Skeletal muscle tissue (tissue), 4 donors: Measurements from ENCODE around the gene NINJ2. TPM values are rescaled to one million over a fixed set of nuclear protein-coding genes. Genes with fewer than 3 reads are reported as not detected.

Experiments used
- H3K27ac ChIP-seq: one replicate; pipeline ENCODE4 v1.7.0; 2013; ENCODE audit warnings: mild to moderate bottlenecking, low read depth, low read length, inconsistent platforms
- H3K27me3 ChIP-seq, 3 donors: one replicate each; pipeline ENCODE4 v1.7.0; 2013; ENCODE audit warnings: low read length in 3 of 3; ENCODE audit not compliant: control insufficient read depth in 3 of 3, insufficient read depth in 3 of 3
- H3K36me3 ChIP-seq, 3 donors: one replicate each; pipeline ENCODE4 v1.7.0; 2013; ENCODE audit warnings: low read length in 3 of 3; ENCODE audit not compliant: control insufficient read depth in 3 of 3, insufficient read depth in 3 of 3
- H3K4me1 ChIP-seq, 3 donors: one replicate each; pipeline ENCODE4 v1.7.0; 2013; ENCODE audit warnings: low read length in 3 of 3, mild to moderate bottlenecking in 3 of 3; ENCODE audit not compliant: control insufficient read depth in 3 of 3, insufficient read depth in 3 of 3
- H3K4me3 ChIP-seq, 3 donors: one replicate each; pipeline ENCODE4 v1.7.0; 2013; ENCODE audit warnings: low read length in 3 of 3
- H3K9ac ChIP-seq, 3 donors: one replicate each; pipeline ENCODE4 v1.7.0; 2013; ENCODE audit warnings: low read length in 3 of 3, mild to moderate bottlenecking in 3 of 3, moderate library complexity in 2 of 3, low read depth in 1 of 3
- H3K9me3 ChIP-seq, 3 donors: one replicate each; pipeline ENCODE4 v1.7.0; 2013; ENCODE audit warnings: low read length in 3 of 3; ENCODE audit not compliant: control insufficient read depth in 3 of 3
- total RNA-seq: library from RNA; depleted of rRNA; stranded (reverse); fragments of >200 nt; gene quantifications from one replicate; pipeline ENCODE4 v1.2.3, GENCODE V29; 2014
- donor health status: Osteomylitis.

The NINJ2 gene
- total RNA-seq, 1 donor from 2014 or later = 2.6 TPM

DNA sequence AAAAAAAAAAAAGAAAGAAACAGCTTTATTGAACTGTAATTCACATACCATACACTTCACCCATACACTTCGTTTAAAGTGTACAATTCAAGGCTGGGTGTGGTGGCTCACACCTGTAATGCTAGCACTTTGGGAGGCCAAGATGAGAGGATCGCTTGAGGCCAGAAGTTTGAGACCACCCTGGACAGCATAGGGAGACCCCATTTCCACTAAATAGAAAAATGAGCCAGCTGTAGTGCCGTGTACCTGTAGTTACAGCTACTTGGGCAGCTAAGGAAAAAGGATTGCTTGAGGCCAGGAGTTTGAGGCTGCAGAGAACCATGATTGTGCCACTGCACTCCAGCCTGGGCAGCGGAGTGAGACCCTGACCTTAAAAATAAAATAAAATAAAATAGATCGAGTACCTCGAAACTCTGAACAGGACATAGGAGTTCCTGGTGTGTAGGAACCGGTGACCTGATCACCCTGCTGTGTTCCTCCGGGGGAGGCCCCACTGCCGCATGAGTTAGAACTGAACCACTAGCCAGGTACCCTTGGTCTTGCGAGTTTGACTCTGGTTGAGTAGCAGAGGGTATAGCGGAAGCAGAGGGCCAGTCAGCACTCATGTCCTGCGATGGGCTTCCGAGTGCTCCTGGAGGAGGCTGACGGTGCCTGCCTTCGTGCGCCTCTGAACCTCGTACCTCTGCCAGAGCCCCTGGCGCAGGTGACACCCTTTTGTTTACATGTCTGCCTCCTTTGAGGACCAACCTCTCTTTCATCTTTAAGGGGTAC, 123.5 kb downstream of the NINJ2 start:
- peaks cover 5 to 12% (median 11%) of the 10 kb centered on the region in 3 donors for H3K4me1 ChIP-seq
- H3K27me3 ChIP-seq = peaks cover 0 to 6% (median 3%) of the 10 kb centered on the region in 3 donors
- H3K9ac ChIP-seq = no peak overlapping the region
- peaks cover 0 to 3% (median 0%) of the 10 kb centered on the region in 3 donors for H3K36me3 ChIP-seq
- no peak overlapping the region for H3K27ac ChIP-seq
- no peak overlapping the region for H3K4me3 ChIP-seq
- H3K9me3 ChIP-seq = no peaks in the 10 kb centered on the region

GRCh38 chr12:538731-539539, 124.3 kb downstream of the NINJ2 start:
- Histone ChIP-seq H3K9me3 (no peaks in the 10 kb centered on the region), H3K27ac (no peak overlapping the region), H3K36me3 (peaks cover 0 to 3% (median 0%) of the 10 kb centered on the region in 3 donors), H3K4me1 (peaks cover 5 to 12% (median 11%) of the 10 kb centered on the region in 3 donors), H3K4me3 (no peak overlapping the region), H3K9ac (no peak overlapping the region), H3K27me3 (peaks cover 0 to 2% (median 0%) of the 10 kb centered on the region in 3 donors)

DNA sequence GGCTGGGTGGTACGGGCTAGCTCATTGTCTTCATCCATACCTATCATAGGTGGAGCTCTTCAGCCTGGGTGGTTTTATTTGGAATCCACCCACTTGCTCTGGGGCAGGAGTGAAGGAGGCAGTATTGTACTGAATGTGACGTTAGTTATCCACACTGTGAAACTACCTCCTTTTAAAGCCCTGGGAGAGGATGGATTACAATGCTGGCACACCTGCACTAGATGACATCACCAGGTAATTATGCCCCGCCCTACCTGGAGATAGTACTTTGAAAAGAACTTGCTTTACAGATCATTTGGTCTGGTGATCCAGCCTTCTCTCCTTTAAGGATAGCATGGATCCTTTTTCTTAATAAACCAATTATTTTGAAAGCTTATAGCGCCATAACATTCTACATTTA, 125.5 kb downstream of the NINJ2 start:
- no peak overlapping the region for H3K9ac ChIP-seq
- peaks cover 5 to 12% (median 10%) of the 10 kb centered on the region in 3 donors for H3K4me1 ChIP-seq
- no peak overlapping the region for H3K4me3 ChIP-seq
- H3K27me3 ChIP-seq = peaks cover 0 to 2% (median 0%) of the 10 kb centered on the region in 3 donors
- H3K36me3 ChIP-seq = peaks cover 0 to 3% (median 0%) of the 10 kb centered on the region in 3 donors
- H3K9me3 ChIP-seq = no peaks in the 10 kb centered on the region
- no peak overlapping the region for H3K27ac ChIP-seq

- Histone ChIP-seq H3K27ac (no peak overlapping the region), H3K4me3 (no peak overlapping the region), H3K4me1 (peaks cover 3 to 10% (median 4%) of the 10 kb centered on the region in 3 donors), H3K36me3 (peaks cover 0 to 3% (median 0%) of the 10 kb centered on the region in 3 donors), H3K9me3 (peaks cover 0 to 3% (median 2%) of the 10 kb centered on the region in 3 donors), H3K9ac (no peak overlapping the region), H3K27me3 (peaks cover 0 to 2% (median 0%) of the 10 kb centered on the region in 3 donors)
Observed at GRCh38 chr12:536751-537245, 126.4 kb downstream of the NINJ2 start.

DNA sequence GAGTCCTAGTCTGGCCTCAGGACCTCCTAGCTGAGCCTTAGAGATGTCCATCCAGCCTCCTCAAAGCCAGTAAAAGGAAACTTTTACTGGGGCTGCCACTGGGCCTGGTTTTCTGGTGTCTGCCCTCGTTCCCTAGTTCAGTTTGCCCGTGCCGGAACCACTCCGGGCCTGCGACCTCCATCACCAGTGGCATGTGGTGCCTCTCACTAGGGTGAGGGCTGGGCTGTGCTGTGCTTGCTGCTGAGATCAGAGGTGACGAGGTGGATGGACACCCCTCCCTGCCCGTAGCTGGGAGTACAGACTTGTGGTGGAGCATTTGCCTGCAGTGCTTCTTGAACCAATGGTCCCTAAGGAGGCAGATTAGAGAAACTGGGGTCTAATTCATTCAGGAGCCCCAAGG, 127.8 kb downstream of the NINJ2 start:
- Histone ChIP-seq H3K27ac (no peak overlapping the region), H3K4me3 (no peak overlapping the region), H3K36me3 (peaks cover 0 to 3% (median 0%) of the 10 kb centered on the region in 3 donors), H3K27me3 (peaks cover 0 to 2% (median 0%) of the 10 kb centered on the region in 3 donors), H3K4me1 (peaks cover 3 to 12% (median 8%) of the 10 kb centered on the region in 3 donors), H3K9ac (no peak overlapping the region), H3K9me3 (peaks cover 0 to 3% (median 2%) of the 10 kb centered on the region in 3 donors)

DNA sequence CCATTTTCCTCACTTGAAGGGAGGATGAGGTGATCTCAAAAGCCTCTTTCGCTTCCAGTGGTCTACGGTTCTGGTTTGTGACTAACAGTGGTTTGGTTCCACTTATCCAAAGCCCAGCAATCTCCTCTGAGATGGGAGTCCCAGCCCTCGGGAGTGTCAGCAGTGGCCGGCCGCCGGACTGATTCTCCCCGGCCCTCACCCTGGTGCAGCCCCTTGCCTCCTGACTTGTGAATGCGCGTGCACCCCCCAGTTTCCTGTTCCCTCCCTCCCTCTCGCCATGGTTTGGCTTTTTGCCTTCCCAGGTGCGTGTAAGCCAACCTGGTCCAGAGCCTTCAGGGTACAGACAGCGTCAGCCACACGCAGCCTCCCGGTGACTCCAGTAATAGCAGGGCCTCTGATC, 129.0 kb downstream of the NINJ2 start:
- H3K27ac ChIP-seq = no peak overlapping the region
- no peak overlapping the region for H3K9ac ChIP-seq
- peaks cover 0 to 3% (median 0%) of the 10 kb centered on the region in 3 donors for H3K36me3 ChIP-seq
- peaks cover 3 to 13% (median 10%) of the 10 kb centered on the region in 3 donors for H3K4me1 ChIP-seq
- peaks cover 0 to 3% (median 2%) of the 10 kb centered on the region in 3 donors for H3K9me3 ChIP-seq
- peaks cover 0 to 2% (median 0%) of the 10 kb centered on the region in 3 donors for H3K27me3 ChIP-seq
- H3K4me3 ChIP-seq = no peak overlapping the region

DNA sequence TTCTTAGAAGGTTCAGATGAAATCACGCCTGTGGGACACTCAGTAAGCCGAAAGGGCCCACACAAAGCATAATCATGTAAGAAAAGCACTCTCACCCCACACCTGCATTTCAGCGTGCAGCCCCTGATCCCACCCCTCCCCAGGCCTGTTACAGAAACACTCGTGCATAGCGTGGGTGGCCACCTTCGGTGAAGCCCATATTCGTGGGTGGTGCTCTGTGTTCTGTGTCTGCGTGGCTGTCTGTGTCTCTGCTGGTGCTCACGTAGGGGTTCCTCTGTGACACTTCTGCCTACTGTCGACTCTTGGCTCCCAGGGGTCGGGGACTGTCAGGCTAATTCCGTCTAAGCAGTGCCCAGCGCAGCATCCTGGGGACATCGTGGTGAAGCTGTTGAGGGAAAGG, 129.5 kb downstream of the NINJ2 start:
- peaks cover under 1 to 13% (median 10%) of the 10 kb centered on the region in 3 donors for H3K4me1 ChIP-seq
- peaks cover 0 to 3% (median 0%) of the 10 kb centered on the region in 3 donors for H3K36me3 ChIP-seq
- H3K4me3 ChIP-seq = no peak overlapping the region
- H3K9ac ChIP-seq = no peak overlapping the region
- H3K27me3 ChIP-seq = peaks cover 0 to 2% (median 0%) of the 10 kb centered on the region in 3 donors
- peaks cover 0 to 3% (median 2%) of the 10 kb centered on the region in 3 donors for H3K9me3 ChIP-seq
- no peak overlapping the region for H3K27ac ChIP-seq

GRCh38 chr12:532908-533565, 130.2 kb downstream of the NINJ2 start:
- no peak overlapping the region for H3K9ac ChIP-seq
- H3K36me3 ChIP-seq = peaks cover 0 to 3% (median 0%) of the 10 kb centered on the region in 3 donors
- peaks cover 0 to 3% (median 2%) of the 10 kb centered on the region in 3 donors for H3K9me3 ChIP-seq
- H3K4me1 ChIP-seq = peaks cover 0 to 13% (median 10%) of the 10 kb centered on the region in 3 donors
- no peak overlapping the region for H3K27ac ChIP-seq
- peaks cover 0 to 2% (median 0%) of the 10 kb centered on the region in 3 donors for H3K27me3 ChIP-seq
- no peak overlapping the region for H3K4me3 ChIP-seq

GRCh38 chr12:531951-532585, 131.2 kb downstream of the NINJ2 start:
- Histone ChIP-seq H3K27ac (peak overlapping the region; percentile 28), H3K27me3 (peaks cover 0 to 2% (median 0%) of the 10 kb centered on the region in 3 donors), H3K9ac (no peak overlapping the region), H3K4me1 (peaks cover 0 to 13% (median 10%) of the 10 kb centered on the region in 3 donors), H3K9me3 (peaks cover 0 to 3% (median 2%) of the 10 kb centered on the region in 3 donors), H3K36me3 (peaks cover 0 to 3% (median 0%) of the 10 kb centered on the region in 3 donors), H3K4me3 (no peak overlapping the region)
